GM19468 (cell line): ENCODE results near the gene CFAP107.
"Not testable (repeated sequence)": the region's sequence is repeated elsewhere in the genome, so short reads cannot be mapped to it uniquely, and the experiment has no call there.

Experiments used
- ATAC-seq: cut with Tn5 transposase; IDR thresholded peaks from one replicate; pipeline ENCODE4 v1.9.1; 2021; ENCODE audit warnings: mild to moderate bottlenecking, moderate library complexity, moderate number of reproducible peaks; ENCODE audit not compliant: unreplicated experiment; ENCODE audit errors: extremely low read depth

CFAP107 gene

GRCh38 chr1:12775443-12775842, 29.4 kb downstream of the CFAP107 start:
- ATAC-seq: no peak

GRCh38 chr1:12776801-12777557, 31.0 kb downstream of the CFAP107 start:
- no peak for ATAC-seq

GRCh38 chr1:12778061-12778460, 32.1 kb downstream of the CFAP107 start:
- no peak for ATAC-seq

- ATAC-seq: no peak
These were observed 32.9 kb downstream of the CFAP107 start for GRCh38 chr1:12778907-12779306.

- ATAC-seq: not testable (repeated sequence)
These were observed 35.5 kb downstream of the CFAP107 start for GRCh38 chr1:12781488-12781887.

GRCh38 chr1:12783783-12784182, 37.8 kb downstream of the CFAP107 start:
- ATAC-seq: not testable (repeated sequence)

- ATAC-seq: not testable (repeated sequence)
These were observed 38.7 kb downstream of the CFAP107 start for GRCh38 chr1:12784729-12785128.

GRCh38 chr1:12791097-12791496, 45.1 kb downstream of the CFAP107 start, which contains the start of gene PRAMEF1:
Gene PRAMEF1 (plus strand): TSS chr1:12791397. CDS start chr1:12793228, 1,831 bp downstream.
- ATAC-seq: not testable (repeated sequence)

GRCh38 chr1:12798911-12799310, 52.9 kb downstream of the CFAP107 start:
- no peak for ATAC-seq

GRCh38 chr1:12799730-12800129, 53.7 kb downstream of the CFAP107 start:
- no peak for ATAC-seq

GRCh38 chr1:12809933-12810332, 63.9 kb downstream of the CFAP107 start:
- no peak for ATAC-seq

- ATAC-seq: no peak
These were observed 64.8 kb downstream of the CFAP107 start for GRCh38 chr1:12810691-12811408.

GRCh38 chr1:12811409-12811784, 65.4 kb downstream of the CFAP107 start:
- ATAC-seq: no peak
